GM12892 (cell line): ENCODE results near the gene IGSF21.

Source experiments
- POLR2A ChIP-seq: IDR thresholded peaks from 2 replicates; pipeline ENCODE4 v1.6.1; 2011; ENCODE audit warnings: low read depth, low read length, control low read depth
- POLR2AphosphoS5 ChIP-seq: IDR thresholded peaks from 2 replicates; pipeline ENCODE4 v1.6.1; 2011; ENCODE audit warnings: low read depth, low read length, control low read depth

DNA sequence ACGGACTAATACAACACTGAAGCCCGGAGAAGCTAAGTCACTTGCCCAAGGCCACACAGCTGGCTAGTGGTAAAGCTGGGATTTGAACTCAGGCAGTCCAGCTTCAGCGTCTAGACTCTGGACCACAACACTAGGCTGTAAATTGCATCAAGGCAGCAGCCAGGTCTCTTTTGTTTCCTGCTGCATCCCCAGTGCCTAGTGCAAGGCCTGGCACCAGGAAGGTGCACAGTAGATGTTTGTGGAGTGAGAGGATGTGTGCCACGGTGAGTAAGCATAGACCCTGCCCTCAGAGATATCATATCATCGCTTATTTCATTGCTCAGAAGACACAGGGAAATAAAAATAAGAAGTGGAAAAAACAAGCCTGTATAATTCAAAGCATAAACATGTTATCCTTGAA lies 40.9 kb downstream of the IGSF21 start:
- TF ChIP-seq POLR2AphosphoS5 (no peak), POLR2A (no peak)
